ENCODE measurements around the gene HDAC4. TPM values are rescaled to one million over a fixed set of nuclear protein-coding genes. Genes with fewer than 3 reads are reported as not detected.

Gene HDAC4
- total RNA-seq, 6 experiments from 2014 or later: 7.4 to 13.0 (median 9.5) TPM

DNA sequence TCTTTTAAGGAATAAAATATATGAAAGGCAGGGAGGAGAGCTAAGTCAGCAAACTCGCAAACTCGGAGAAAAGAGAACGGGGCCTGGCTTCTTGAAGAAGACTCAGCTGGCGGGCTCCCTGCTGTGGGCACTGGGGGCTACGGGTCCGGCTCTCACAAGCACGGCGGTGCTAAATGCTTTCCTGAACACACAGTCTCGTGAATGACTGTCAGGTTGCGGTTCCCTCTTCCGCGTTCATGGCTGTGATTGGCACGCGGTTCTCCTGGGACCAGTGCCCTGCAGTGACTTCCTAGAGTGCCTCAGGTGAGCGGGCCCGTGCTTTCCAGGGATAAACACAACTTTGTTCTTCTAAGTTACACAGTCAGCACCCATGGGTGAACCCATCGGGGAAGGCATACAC, 208.4 kb downstream of the HDAC4 start:
- no peaks in the 10 kb centered on the region; the same call in 1 of the 2 replicates for H3K27me3 Mint-ChIP-seq (ENCODE audit: insufficient read depth)
- H3K27ac Mint-ChIP-seq: no peak overlapping the region
- H3K9me3 Mint-ChIP-seq: no peaks in the 10 kb centered on the region
- no peak for DNase-seq
- peaks cover 12% of the 10 kb centered on the region; the same call in 1 of the 2 replicates for H3K36me3 Mint-ChIP-seq (ENCODE audit: low read depth)
- no peaks in the 10 kb centered on the region for H3K4me1 Mint-ChIP-seq (ENCODE audit: low read depth)
- TF ChIP-seq, protein P1, sequence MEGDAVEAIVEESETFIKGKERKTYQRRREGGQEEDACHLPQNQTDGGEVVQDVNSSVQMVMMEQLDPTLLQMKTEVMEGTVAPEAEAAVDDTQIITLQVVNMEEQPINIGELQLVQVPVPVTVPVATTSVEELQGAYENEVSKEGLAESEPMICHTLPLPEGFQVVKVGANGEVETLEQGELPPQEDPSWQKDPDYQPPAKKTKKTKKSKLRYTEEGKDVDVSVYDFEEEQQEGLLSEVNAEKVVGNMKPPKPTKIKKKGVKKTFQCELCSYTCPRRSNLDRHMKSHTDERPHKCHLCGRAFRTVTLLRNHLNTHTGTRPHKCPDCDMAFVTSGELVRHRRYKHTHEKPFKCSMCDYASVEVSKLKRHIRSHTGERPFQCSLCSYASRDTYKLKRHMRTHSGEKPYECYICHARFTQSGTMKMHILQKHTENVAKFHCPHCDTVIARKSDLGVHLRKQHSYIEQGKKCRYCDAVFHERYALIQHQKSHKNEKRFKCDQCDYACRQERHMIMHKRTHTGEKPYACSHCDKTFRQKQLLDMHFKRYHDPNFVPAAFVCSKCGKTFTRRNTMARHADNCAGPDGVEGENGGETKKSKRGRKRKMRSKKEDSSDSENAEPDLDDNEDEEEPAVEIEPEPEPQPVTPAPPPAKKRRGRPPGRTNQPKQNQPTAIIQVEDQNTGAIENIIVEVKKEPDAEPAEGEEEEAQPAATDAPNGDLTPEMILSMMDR (IDR thresholded peaks at IDR 0.05): no peak
- no peak overlapping the region for H3K4me3 Mint-ChIP-seq

DNA sequence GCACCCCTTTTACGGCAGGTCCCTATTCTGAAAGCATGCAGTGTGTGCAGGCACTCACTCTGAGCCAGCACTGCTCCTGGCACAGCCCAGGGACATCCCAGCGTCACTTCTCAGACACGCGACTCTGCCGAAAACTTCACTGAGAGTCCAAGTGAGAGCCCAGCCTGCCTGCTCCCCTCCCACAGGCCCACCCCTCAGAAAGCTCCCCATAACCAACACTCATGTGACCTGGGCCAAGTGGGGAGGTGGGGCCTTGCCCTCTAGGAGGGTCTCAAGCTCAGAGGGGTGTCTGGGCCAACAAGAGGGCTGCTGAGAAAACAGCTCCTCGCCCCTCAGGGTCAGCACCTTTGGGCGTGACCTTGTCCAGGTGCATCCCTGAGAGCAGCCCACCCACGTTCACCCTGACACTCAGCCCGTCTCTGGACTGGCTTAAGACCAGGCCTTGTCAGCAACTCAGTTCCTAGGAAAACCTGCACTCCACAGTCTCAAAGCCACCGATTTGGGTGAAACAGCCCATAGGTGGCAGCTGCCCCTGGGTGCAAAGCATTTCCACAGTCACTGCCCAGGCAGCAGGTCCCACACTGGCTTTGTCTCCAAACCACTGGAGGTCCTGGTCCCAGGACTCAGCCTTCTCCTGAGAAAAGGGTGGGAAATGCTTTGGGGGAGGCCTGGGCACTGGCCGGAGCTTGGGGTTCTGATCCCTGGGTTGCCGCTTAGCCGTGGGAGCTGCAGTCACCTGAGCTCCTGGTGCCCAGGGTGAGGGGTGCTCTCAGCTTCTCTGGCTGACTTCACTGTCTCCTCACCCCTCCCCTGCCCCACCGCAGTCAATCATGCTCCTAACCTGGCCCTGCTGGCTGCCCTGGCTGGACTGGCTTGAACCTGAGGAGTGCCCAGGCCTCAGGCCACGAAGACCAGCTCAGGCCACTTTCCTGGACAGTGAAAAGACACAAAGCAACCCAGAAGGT, 209.6 kb downstream of the HDAC4 start:
- no peak overlapping the region for H3K4me3 Mint-ChIP-seq
- no peaks in the 10 kb centered on the region; the same call in 1 of the 2 replicates for H3K27me3 Mint-ChIP-seq (ENCODE audit: insufficient read depth)
- no peaks in the 10 kb centered on the region for H3K9me3 Mint-ChIP-seq
- no peaks in the 10 kb centered on the region for H3K4me1 Mint-ChIP-seq (ENCODE audit: low read depth)
- H3K36me3 Mint-ChIP-seq (ENCODE audit: low read depth): peaks cover 12% of the 10 kb centered on the region; the same call in 1 of the 2 replicates
- no peak overlapping the region for H3K27ac Mint-ChIP-seq
- TF ChIP-seq, protein P1 (IDR thresholded peaks at IDR 0.05): no peak
- no peak for DNase-seq

DNA sequence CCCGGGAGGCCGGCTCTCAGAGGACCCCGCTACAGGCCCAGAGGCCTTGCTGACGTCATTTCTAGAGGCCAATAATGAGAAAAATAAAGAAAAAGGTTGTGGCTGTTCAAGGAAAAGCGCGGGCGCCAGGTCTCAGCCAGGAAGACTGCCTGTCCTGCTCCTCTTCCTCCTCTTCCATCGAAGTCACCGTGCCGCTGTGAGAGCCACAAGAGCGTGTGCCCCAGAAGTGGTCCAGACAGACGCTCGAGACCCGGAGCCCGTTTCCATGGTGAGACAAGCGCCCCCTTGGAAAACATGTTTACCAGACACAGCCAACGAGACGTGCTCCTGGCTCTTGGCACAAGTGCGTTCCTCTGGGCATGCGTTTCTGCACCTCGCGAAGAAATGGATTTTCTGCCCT, 210.5 kb downstream of the HDAC4 start:
- H3K27ac Mint-ChIP-seq: no peak overlapping the region
- H3K27me3 Mint-ChIP-seq (ENCODE audit: insufficient read depth): no peaks in the 10 kb centered on the region; the same call in 1 of the 2 replicates
- H3K36me3 Mint-ChIP-seq (ENCODE audit: low read depth): peaks cover 12% of the 10 kb centered on the region; the same call in 1 of the 2 replicates
- DNase-seq: no peak
- TF ChIP-seq, protein P1 (IDR thresholded peaks at IDR 0.05): no peak
- no peaks in the 10 kb centered on the region for H3K9me3 Mint-ChIP-seq
- H3K4me3 Mint-ChIP-seq: no peak overlapping the region
- H3K4me1 Mint-ChIP-seq (ENCODE audit: low read depth): no peaks in the 10 kb centered on the region

- TF ChIP-seq, protein P1 (IDR thresholded peaks at IDR 0.05): no peak
- H3K27ac Mint-ChIP-seq: no peak overlapping the region
- H3K4me3 Mint-ChIP-seq: no peak overlapping the region
- no peak for DNase-seq
- H3K4me1 Mint-ChIP-seq (ENCODE audit: low read depth): no peaks in the 10 kb centered on the region
- peaks cover 12% of the 10 kb centered on the region; the same call in 1 of the 2 replicates for H3K36me3 Mint-ChIP-seq (ENCODE audit: low read depth)
- no peaks in the 10 kb centered on the region for H3K9me3 Mint-ChIP-seq
- no peaks in the 10 kb centered on the region; the same call in 1 of the 2 replicates for H3K27me3 Mint-ChIP-seq (ENCODE audit: insufficient read depth)
Observed at GRCh38 chr2:239189711-239190131, 211.1 kb downstream of the HDAC4 start.

DNA sequence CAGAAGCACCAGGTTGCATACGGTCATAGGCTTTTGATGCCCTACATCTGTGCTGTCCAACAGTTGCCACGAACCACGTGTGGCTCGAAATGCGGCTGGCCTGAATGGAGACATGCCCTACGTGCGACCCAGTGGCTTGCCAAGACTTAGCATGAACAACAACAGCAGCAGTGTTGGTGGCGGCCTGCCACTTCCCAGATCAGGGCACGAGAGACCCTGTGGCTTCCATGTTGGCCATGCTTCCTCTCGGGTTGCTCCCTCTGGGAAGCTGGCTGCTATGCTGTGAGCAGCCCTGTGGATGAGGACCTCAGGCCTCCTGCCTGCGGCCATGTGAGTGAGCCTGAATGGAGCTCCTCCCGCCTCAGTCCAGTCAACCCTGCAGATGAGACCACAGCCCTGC, 212.3 kb downstream of the HDAC4 start:
- Mint-ChIP-seq H3K9me3 (no peaks in the 10 kb centered on the region), H3K27ac (no peak overlapping the region), H3K4me3 (no peak overlapping the region), H3K27me3 (ENCODE audit: insufficient read depth) (no peaks in the 10 kb centered on the region; the same call in 1 of the 2 replicates), H3K4me1 (ENCODE audit: low read depth) (no peaks in the 10 kb centered on the region), H3K36me3 (ENCODE audit: low read depth) (peaks cover 12% of the 10 kb centered on the region; the same call in 1 of the 2 replicates)
- no peak for DNase-seq
- TF ChIP-seq, protein P1 (IDR thresholded peaks at IDR 0.05): no peak
